ENCODE measurements around the gene LCMT2.

The LCMT2 gene

GRCh38 chr15:43329960-43330779, at the start of gene LCMT2:
Gene LCMT2, minus strand, starts transcription at chr15:43330573. Its CDS starts 84 bp downstream, at chr15:43330489.
- TF ChIP-seq, protein P1, sequence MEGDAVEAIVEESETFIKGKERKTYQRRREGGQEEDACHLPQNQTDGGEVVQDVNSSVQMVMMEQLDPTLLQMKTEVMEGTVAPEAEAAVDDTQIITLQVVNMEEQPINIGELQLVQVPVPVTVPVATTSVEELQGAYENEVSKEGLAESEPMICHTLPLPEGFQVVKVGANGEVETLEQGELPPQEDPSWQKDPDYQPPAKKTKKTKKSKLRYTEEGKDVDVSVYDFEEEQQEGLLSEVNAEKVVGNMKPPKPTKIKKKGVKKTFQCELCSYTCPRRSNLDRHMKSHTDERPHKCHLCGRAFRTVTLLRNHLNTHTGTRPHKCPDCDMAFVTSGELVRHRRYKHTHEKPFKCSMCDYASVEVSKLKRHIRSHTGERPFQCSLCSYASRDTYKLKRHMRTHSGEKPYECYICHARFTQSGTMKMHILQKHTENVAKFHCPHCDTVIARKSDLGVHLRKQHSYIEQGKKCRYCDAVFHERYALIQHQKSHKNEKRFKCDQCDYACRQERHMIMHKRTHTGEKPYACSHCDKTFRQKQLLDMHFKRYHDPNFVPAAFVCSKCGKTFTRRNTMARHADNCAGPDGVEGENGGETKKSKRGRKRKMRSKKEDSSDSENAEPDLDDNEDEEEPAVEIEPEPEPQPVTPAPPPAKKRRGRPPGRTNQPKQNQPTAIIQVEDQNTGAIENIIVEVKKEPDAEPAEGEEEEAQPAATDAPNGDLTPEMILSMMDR (conservative IDR thresholded peaks at IDR 0.05; ENCODE audit: low read depth, low read length), result no peak
- peak; percentile 94 for DNase-seq (ENCODE audit: low read depth)
- peak within 1 kb of the TSS; percentile 86 for H3K4me3 ChIP-seq (ENCODE audit: low read depth, low read length)

DNA sequence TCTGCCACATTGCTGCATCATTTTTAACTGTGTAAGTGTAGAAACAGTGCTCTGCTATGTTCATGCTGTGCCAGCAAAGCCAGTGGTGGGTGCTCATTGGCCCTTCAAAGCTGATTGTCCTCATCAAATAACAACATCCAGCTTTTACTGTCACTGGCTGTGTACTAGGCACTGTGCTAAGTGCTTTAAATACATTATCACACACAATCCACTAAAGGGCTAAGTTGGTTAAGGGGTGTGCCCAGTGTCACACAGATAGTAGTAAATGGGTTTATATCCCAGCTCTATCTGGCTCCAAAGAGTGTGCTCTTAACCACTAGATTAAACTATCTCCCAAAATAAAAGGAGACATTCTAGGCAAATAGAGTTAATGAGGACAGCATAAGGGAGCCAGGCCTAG, 48.2 kb upstream of the LCMT2 start:
- TF ChIP-seq, protein P1 (conservative IDR thresholded peaks at IDR 0.05; ENCODE audit: low read depth, low read length), result no peak

GRCh38 chr15:43376017-43376705, 45.8 kb upstream of the LCMT2 start:
- TF ChIP-seq, protein P1 (conservative IDR thresholded peaks at IDR 0.05; ENCODE audit: low read depth, low read length), result peak; percentile 80
- no peak overlapping the region for H3K4me3 ChIP-seq (ENCODE audit: low read depth, low read length)
- DNase-seq (ENCODE audit: low read depth), result peak; percentile 66

More for the DNA sequence above, 48.2 kb upstream of the LCMT2 start:
- no peak overlapping the region for H3K4me3 ChIP-seq (ENCODE audit: low read depth, low read length)
- no peak for DNase-seq (ENCODE audit: low read depth)

DNA sequence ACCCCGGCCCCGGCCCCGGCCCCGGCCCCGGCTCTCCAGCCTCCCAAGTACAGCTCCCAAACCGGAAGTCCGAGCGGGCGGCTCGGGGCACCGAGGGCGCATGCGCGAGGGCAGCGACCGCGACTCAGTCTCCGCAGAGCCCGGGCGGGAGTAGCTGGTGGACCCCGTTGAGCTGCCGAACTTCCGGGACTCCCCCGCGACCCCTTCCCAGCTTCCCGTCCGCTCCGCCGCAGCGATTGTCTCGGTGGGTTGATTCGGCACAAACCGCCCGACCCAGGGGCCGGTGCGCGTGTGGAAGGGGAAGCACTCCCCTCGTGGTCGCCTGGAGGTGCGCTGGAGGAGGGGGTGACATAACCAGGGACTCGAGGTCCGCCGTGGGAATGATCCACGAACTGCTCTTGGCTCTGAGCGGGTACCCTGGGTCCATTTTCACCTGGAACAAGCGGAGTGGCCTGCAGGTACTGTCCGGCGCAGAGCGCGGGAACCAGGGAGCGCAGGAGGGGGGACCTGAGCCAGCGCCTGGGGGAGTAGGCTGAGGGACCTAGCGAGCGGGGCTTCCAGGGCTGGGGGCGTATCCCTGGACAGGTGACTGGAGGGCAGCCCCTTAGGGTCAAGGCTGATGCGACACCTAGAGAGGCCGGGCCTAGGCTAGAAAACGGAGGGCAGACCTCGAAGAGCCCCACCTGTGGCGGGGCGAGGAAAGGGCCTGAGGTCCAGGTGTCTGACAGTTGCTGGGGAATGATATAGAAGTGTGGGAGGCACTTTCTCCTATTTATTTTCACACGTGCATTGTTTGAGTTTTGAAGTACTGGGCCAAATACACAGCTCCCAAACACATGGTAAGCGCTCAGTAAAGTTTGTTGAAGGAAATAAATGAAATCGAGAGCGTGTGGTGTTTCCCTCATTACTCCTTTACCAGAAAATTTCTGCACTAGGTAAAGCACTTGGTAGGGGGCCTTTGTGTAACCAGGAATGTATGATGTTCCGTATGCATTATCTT, 40.9 kb upstream of the LCMT2 start, which contains the start of the genes TUBGCP4 and ZSCAN29:
TUBGCP4 (plus strand) TSS at position 127 of the 1,000 bp plus-strand sequence; CDS start at position 381, 254 bp downstream.
ZSCAN29 (minus strand) TSS at position 69 of the 1,000 bp plus-strand sequence. CDS start 1,130 bp downstream, outside the sequence.
- H3K4me3 ChIP-seq (ENCODE audit: low read depth, low read length), result peak within 1 kb of the TSS; percentile 86
- DNase-seq (ENCODE audit: low read depth), result peak; percentile 69
- TF ChIP-seq, protein P1 (conservative IDR thresholded peaks at IDR 0.05; ENCODE audit: low read depth, low read length), result peak; percentile 44

DNA sequence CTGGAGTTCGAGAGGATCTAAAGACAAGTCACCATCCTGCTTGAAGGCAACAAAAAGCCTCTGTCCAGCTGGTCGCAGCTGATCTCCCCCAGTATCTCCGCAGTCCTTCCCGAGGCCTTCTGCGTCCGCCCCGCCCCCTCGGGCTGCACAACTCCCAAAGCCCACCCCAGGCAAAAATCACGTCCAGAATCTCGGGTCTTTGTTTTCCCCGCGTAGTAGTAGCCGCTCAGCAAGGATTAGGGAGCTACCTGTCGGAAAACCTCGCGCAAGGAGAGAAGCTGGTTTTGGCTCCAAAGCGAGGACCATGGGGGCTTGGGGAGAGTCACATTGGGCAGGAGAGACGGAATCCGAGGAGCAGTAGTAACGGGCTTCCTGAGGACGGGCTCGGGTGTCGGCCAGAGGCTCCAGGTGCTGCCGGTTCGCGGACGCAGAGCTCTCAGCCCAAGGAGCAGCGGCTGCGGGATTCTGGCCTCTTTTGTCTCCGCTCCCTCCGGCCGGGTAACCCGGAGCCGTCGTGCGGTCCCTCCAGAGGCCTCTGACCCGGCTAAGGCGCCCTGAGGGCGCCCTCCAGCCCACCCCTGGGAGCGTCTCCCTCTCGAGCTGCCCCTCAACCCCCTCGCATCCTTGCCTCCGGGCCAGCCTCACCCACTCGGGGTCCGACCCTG, 40.1 kb upstream of the LCMT2 start:
- DNase-seq (ENCODE audit: low read depth), result peak; percentile 43
- peak overlapping the region; percentile 86 for H3K4me3 ChIP-seq (ENCODE audit: low read depth, low read length)

More for the DNA sequence above, 40.1 kb upstream of the LCMT2 start:
- TF ChIP-seq, protein P1 (conservative IDR thresholded peaks at IDR 0.05; ENCODE audit: low read depth, low read length), result no peak
